Right cardiac atrium (tissue), 5 donors: Measurements from ENCODE around the gene HMGXB3. TPM values are rescaled to one million over a fixed set of nuclear protein-coding genes. Genes with fewer than 3 reads are reported as not detected.

ENCODE experiments used
- ATAC-seq, 2 donors: fragments of 200-7000 bp; cut with Tn5 transposase; one replicate each; pipeline versions ENCODE4 v1.8.0 to v1.9.1; 2020; ENCODE audit warnings: moderate library complexity in 2 of 2, mild to moderate bottlenecking in 1 of 2
- DNase-seq, 3 donors: peaks; one replicate each; pipeline ENCODE4 v3.0.0-alpha.2; 2020
- H3K27ac ChIP-seq: one replicate; pipeline ENCODE4 v1.5.1; 2013; ENCODE audit warnings: mild to moderate bottlenecking, low read length, control low read depth, moderate library complexity
- H3K27me3 ChIP-seq: one replicate; pipeline ENCODE4 v1.6.1; 2013; ENCODE audit not compliant: control insufficient read depth, insufficient read depth
- H3K4me1 ChIP-seq: one replicate; pipeline ENCODE4 v1.6.1; 2013; ENCODE audit warnings: low read length; ENCODE audit not compliant: control insufficient read depth, insufficient read depth
- H3K4me3 ChIP-seq: one replicate; pipeline ENCODE4 v1.5.1; 2013; ENCODE audit warnings: low read length, control low read depth
- H3K9me3 ChIP-seq: one replicate; pipeline ENCODE4 v1.6.1; 2013; ENCODE audit warnings: low read length; ENCODE audit not compliant: control insufficient read depth
- WGBS: extraction: QIAGEN DNeasy Blood & Tissue Kit; methylation state at CpG from one replicate; pipeline ENCODE4 v1.1.7; 2013; 5-methylcytosine and 5-hydroxymethylcytosine counted together
- intact Hi-C, 4 donors: fragments of 100-400 bp; cut with DNase I; formaldehyde crosslinking; loops; one replicate each; pipeline versions ENCODE4 v1.11.0 to v1.14.0; 2022 to 2023
- polyA plus RNA-seq: library from polyadenylated mRNA; stranded (reverse); fragments of 200-250 nt; gene quantifications from one replicate; pipeline ENCODE4 v1.2.3, GENCODE V29; 2013
- total RNA-seq, 4 donors: library from RNA; stranded (reverse); fragmentation: NEBNext Ultra II Directional; extraction: Animal tissue kit (Norgen Biotek cat#: 25700); gene quantifications; one replicate each; pipeline ENCODE4 v1.2.1, GENCODE V29; 2021
- donor health status: healthy with polysubstance abuse.
- donor health status: DM: no; HTN: yes; CAD: no.
- donor health status: DM: no; HTN: no; CAD: no.
- donor health status: DM: no; HTN: yes; CAD: no; lungs with severe emphysema.
- donor health status: DM: yes; HTN: yes; CAD: no.

HMGXB3 gene
- total and polyA plus RNA-seq, 5 donors: 9.3 to 19.6 (median 14.8) TPM

DNA sequence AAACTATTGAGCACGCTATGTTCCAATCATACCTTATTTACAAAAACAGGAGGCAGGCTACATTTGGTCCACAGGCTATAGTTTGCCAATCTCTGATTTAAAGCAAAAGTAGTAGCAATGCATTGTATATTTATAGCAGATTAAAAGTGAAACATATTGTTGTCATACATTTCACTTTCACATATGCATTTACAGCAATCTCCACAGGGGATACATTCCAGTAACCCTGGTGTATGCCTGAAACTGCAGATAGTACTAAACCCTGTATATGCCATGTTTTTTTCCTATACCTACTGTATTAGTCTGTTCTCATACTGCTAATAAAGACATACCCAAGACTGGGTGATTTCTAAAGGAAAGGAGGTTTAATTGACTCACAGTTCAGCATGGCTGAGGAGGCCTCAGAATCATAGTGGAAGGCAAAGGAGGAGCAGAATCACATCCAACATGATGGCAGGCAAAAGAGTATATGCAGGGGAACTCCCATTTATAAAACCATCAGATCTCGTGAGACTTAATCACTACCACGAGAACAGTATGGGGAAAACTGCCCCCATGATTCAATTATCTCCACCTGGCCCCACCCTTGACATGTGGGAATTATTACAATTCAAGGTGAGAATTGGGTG, 91.7 kb downstream of the HMGXB3 start:
- intact Hi-C loops: no loop called here
- H3K9me3 ChIP-seq: no peaks in the 10 kb centered on the region
- H3K4me1 ChIP-seq: no peaks in the 10 kb centered on the region
- DNase-seq (no peak), ATAC-seq (no peak)
- H3K27me3 ChIP-seq: no peaks in the 10 kb centered on the region
- H3K4me3 ChIP-seq: no peak overlapping the region
- no peak overlapping the region for H3K27ac ChIP-seq
- 87% methylated on average over 3 of the region's 3 CpGs for WGBS

DNA sequence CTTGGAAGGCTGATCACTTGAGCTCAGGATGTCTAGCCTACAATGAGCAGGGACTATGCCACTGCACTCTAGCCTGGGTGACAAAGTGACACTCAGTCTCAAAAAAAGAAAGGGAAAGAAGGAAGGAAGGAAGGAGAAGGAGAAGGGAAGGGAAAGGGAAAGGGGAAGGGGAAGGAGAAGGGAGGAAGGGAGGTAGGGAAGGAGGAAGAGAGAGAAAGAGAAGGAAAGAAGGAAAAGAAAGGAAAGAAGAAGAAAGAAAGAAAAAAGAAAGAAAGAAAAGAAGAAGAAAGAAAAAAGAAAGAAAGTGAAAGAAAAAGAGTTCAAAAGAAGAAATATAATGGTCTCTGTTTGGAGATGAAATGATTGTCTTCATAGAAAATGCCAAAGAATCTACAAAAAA, 96.6 kb downstream of the HMGXB3 start:
- intact Hi-C loops: no loop called here
- H3K4me1 ChIP-seq: no peaks in the 10 kb centered on the region
- no peak overlapping the region for H3K4me3 ChIP-seq
- ATAC-seq (no peak), DNase-seq (no peak)
- no peaks in the 10 kb centered on the region for H3K9me3 ChIP-seq
- no peak overlapping the region for H3K27ac ChIP-seq
- H3K27me3 ChIP-seq: no peaks in the 10 kb centered on the region

DNA sequence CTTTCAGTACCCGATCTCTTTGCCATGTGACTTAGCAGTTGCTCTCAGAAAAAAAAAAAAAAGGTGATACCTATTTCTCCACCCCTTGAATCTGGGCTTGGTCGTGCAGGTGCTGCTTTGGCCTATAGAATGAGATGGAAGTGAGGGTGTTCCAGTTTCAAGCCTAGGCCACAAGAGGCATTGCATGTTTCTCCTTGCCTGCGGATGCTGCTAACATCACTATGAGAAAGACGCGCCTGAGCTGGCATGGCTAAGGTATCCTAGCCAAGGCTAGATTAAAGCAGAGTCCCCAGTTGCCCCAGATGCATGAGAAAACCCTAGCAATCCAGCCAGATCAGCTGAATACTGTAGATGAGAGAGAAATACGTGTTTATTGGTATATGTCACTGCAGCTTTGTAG, 100.5 kb downstream of the HMGXB3 start:
- DNase-seq (no peak), ATAC-seq (no peak)
- intact Hi-C loops: no loop called here
- Histone ChIP-seq H3K4me3 (no peak overlapping the region), H3K27ac (no peak overlapping the region), H3K27me3 (no peaks in the 10 kb centered on the region), H3K4me1 (no peaks in the 10 kb centered on the region), H3K9me3 (no peaks in the 10 kb centered on the region)
- 85% methylated on average over 6 of the region's 6 CpGs for WGBS

Other genes starting within 250 kb of the HMGXB3 start
- under 1 TPM in 2 of 4 donors, not detected in 2; 0.06 to 0.11 TPM for gene PDE6A, start 55.9 kb upstream of the HMGXB3 start, total RNA-seq
- 0.07 TPM for gene PDE6A, start 55.9 kb upstream of the HMGXB3 start, polyA plus RNA-seq
- gene SLC26A2, start 40.0 kb upstream of the HMGXB3 start, total RNA-seq: 10 to 100 TPM in 1 of 4 donors, 1 to 10 TPM in 3; 5.1 to 10.4 (median 6.5) TPM
- gene SLC26A2, start 40.0 kb upstream of the HMGXB3 start, polyA plus RNA-seq: 2.2 TPM
- 1 to 10 TPM; 2.9 to 3.2 (median 3.2) TPM for gene TIGD6, start 85 bp upstream of the HMGXB3 start, total RNA-seq
- 3.2 TPM for gene TIGD6, start 85 bp upstream of the HMGXB3 start, polyA plus RNA-seq
- 10 to 100 TPM; 16.5 to 31.6 (median 24.8) TPM for gene CSF1R, start 85.8 kb downstream of the HMGXB3 start, total RNA-seq
- gene CSF1R, start 85.8 kb downstream of the HMGXB3 start, polyA plus RNA-seq: 4.5 TPM
- gene PDGFRB, start 155.1 kb downstream of the HMGXB3 start, total RNA-seq: 10 to 100 TPM; 42.7 to 68.0 (median 46.4) TPM
- gene PDGFRB, start 155.1 kb downstream of the HMGXB3 start, polyA plus RNA-seq: 24.6 TPM
- gene CDX1, start 166.0 kb downstream of the HMGXB3 start, total RNA-seq: under 1 TPM in 1 of 4 donors, not detected in 3; 0.23 TPM
- 0.09 TPM for gene CDX1, start 166.0 kb downstream of the HMGXB3 start, polyA plus RNA-seq
- not detected for gene SLC6A7, start 189.3 kb downstream of the HMGXB3 start, total RNA-seq
- not detected for gene SLC6A7, start 189.3 kb downstream of the HMGXB3 start, polyA plus RNA-seq